ENCODE measurements around the gene PRSS38.
A peak's percentile ranks its signal among the peaks of the same experiment; 100 is the strongest.

Gene PRSS38

DNA sequence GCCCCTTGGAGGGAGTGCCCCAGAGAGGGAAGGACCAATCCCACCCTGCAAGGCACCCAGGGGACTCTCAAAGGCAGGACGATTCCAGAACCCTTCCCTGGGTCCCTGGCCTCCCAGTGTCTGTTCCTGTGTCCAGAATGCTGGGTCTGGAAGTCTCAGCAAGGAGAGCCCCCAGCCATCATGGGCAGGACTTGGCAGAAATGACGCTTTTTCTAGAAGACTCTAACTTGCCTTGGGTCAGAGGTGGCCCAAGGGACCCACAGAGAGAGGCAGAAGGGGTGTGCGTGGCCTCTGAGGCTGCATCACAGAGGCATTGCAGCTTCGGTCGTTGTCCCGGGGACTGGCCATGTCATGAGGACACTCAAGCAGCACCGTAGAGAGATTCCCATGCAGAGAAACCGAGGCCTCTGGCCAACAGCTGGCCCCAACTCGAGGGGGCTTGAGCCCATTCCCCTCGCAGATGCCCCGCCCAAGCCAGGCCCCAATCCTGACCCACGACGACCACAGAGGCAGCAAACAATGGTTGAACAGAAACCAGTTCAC, 74.5 kb downstream of the PRSS38 start:
- TF ChIP-seq, protein P1, sequence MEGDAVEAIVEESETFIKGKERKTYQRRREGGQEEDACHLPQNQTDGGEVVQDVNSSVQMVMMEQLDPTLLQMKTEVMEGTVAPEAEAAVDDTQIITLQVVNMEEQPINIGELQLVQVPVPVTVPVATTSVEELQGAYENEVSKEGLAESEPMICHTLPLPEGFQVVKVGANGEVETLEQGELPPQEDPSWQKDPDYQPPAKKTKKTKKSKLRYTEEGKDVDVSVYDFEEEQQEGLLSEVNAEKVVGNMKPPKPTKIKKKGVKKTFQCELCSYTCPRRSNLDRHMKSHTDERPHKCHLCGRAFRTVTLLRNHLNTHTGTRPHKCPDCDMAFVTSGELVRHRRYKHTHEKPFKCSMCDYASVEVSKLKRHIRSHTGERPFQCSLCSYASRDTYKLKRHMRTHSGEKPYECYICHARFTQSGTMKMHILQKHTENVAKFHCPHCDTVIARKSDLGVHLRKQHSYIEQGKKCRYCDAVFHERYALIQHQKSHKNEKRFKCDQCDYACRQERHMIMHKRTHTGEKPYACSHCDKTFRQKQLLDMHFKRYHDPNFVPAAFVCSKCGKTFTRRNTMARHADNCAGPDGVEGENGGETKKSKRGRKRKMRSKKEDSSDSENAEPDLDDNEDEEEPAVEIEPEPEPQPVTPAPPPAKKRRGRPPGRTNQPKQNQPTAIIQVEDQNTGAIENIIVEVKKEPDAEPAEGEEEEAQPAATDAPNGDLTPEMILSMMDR (IDR thresholded peaks at IDR 0.05), result no peak
- Histone ChIP-seq H3K9me3 (no peaks in the 10 kb centered on the region), H3K27ac (no peak overlapping the region), H3K4me1 (peaks cover 0 to 36% (median 17%) of the 10 kb centered on the region in 4 donors), H3K36me3 (no peaks in the 10 kb centered on the region), H3K27me3 (peaks cover 0 to 29% of the 10 kb centered on the region in 2 donors), H3K4me3 (no peak overlapping the region)
- DNase-seq, result peak in 1 of 2 donors; percentile 63
- intact Hi-C loops (cut with DNase I; ENCODE audit: low total_unique reads), result no loop called here

DNA sequence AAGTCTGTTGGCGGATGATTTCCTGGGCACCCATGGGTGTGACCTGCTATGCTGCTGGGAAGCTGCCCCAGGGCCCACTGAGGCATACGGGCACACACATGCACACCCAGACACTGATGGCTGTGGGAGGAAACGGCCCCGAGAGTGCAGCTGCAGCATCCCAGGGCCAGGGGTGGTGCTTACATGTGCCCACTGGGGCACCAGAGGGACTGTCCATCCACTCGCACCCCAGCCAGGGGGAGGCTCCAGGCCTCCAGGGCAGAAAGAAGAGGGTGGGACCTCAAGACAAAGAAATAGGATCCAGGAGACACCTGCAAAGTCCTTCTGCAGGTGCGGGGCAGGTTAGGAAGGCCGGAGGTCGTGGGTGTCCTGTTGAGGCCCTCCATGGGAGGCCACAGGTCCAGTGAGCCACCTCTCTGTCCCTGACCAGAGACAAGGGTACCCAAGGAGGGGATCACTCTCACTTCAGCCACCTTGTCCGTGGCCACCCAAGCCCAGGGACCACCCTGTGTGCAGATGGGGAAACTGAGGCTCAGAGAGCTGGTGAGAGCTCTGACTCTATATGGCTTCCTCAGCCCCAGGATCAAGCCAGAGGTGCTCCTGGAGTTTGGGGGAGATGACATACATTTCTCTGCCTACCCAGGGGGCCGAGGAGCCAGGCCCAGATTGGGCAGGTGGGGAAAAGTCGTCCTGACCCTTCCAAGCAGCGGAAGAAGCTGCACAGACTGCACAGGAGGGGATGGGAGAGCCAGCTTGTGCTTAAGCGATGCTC, 75.2 kb downstream of the PRSS38 start:
- Histone ChIP-seq H3K27me3 (peaks cover 0 to 22% of the 10 kb centered on the region in 2 donors), H3K9me3 (no peaks in the 10 kb centered on the region), H3K4me3 (no peak overlapping the region), H3K27ac (no peak overlapping the region), H3K36me3 (no peaks in the 10 kb centered on the region), H3K4me1 (peaks cover 0 to 31% (median 16%) of the 10 kb centered on the region in 4 donors)
- intact Hi-C loops (cut with DNase I; ENCODE audit: low total_unique reads), result no loop called here
- DNase-seq, result peak in 1 of 2 donors; percentile 64
- TF ChIP-seq, protein P1 (IDR thresholded peaks at IDR 0.05), result no peak

DNA sequence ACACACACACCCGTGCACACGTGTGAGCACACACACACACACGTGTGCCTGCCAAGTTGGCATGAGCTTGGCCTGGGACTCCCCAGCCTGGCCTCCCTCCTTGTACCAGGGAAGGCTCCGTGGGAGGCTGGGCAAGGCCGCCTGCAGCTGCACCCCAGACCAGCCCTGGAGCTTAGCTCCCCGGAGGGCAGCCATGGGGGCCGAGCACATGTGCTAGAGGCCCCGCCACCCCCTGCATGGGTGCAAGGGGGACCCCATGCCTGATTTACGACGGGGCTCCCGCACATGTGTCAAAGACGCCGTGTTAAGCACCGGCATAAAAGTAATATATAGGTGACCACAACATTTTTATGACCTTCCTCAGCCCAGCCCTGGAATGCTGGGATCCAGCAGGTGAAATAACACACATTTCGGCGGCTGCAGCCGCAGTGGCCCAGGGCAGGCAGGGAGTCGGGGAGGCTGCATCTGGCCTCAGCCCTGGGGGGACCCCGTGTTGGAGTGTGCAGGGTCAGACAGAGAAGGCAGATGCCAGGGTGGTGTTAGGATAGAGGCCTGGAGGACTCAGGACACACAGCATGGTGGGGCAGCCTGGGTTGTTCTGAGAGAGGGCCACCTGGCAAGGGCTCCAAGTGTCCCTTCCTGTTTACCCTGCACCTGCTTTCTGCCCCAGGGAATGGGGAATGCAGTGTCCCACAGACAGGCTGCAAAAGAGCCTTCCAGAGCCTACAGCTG, 75.9 kb downstream of the PRSS38 start:
- peaks cover 0 to 26% (median 10%) of the 10 kb centered on the region in 4 donors for H3K4me1 ChIP-seq
- H3K9me3 ChIP-seq, result no peaks in the 10 kb centered on the region
- H3K4me3 ChIP-seq, result no peak overlapping the region
- H3K27ac ChIP-seq, result no peak overlapping the region
- intact Hi-C loops (cut with DNase I; ENCODE audit: low total_unique reads), result no loop called here
- peak; percentile 15 to 48 for DNase-seq
- no peaks in the 10 kb centered on the region for H3K36me3 ChIP-seq
- H3K27me3 ChIP-seq, result peaks cover 0 to 15% of the 10 kb centered on the region in 2 donors
- TF ChIP-seq, protein P1 (IDR thresholded peaks at IDR 0.05), result no peak

DNA sequence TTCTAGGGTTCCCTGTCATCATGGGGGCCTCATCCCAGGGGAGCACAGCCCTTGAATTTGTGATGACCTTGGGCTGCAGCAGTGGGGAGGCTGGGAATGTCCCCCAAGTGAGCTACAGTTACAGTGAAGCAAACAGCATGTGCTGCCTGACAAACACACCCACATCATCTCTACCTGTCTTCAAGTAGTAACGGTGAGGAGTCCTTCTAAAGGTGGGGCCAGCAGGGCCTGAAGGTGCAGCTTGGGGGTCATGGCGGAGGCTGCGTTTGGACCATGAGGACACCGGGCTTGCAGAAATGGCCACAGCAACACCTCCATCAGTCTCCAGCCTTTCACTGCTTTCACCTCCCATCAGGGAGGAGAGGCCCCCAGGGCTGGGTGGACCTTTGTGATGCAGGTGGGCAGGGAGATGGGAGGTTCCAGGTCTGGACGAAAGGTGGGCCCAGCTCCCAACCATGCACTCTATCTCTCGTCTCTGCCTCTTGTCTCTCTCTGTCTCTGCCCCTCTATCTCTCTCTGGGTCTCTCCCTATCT, 76.5 kb downstream of the PRSS38 start:
- Histone ChIP-seq H3K36me3 (no peaks in the 10 kb centered on the region), H3K9me3 (no peaks in the 10 kb centered on the region), H3K4me3 (no peak overlapping the region), H3K27ac (no peak overlapping the region), H3K4me1 (peaks cover 0 to 23% (median 4%) of the 10 kb centered on the region in 4 donors), H3K27me3 (peaks cover 0 to 10% of the 10 kb centered on the region in 2 donors)
- TF ChIP-seq, protein P1 (IDR thresholded peaks at IDR 0.05), result no peak
- intact Hi-C loops (cut with DNase I; ENCODE audit: low total_unique reads), result no loop called here
- peak; percentile 13 to 48 for DNase-seq

DNA sequence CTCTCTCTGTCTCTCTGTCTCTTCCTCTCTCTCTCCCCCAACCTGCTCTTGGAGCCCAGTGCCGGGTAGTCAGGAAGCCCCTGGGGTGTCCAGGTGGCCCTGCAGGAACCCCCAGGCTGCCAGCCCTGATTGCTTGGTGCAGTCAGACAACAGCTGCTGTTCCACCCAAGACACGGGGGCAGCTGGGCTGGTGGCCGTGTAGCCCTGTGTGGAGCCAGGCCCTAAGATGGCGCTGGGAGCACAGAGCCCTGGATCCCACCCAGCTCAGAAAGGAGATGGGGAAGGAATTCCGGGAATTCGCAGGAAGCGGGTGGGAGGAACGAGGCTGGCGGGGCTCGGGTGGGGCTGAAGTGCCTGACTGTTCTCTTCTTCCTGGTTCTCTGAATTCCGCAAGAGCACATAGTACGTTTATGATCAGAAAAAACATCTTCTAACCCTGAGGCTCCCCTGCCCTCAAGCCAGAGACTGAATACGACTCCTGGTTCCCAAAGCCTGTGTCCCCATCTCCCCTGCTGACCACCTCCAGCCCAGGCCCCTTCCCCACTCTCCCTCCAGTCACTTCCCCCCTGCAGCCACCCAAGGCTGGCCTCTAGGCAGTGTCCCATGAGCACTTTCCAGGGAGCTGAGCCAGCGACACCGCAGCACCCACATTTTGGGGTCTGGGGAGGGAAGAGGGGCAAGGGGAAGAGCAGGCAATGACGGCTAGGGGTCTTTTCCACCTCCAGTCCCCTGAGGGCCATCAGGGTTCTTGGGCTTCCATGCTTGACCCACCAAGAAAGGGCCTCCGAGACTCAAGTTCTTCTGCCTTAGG, 77.2 kb downstream of the PRSS38 start:
- TF ChIP-seq, protein P1 (IDR thresholded peaks at IDR 0.05), result no peak
- H3K4me3 ChIP-seq, result no peak overlapping the region
- intact Hi-C loops (cut with DNase I; ENCODE audit: low total_unique reads), result no loop called here

More for the DNA sequence above, 77.2 kb downstream of the PRSS38 start:
- Histone ChIP-seq H3K36me3 (no peaks in the 10 kb centered on the region), H3K9me3 (no peaks in the 10 kb centered on the region), H3K4me1 (peaks cover 0 to 16% (median under 1%) of the 10 kb centered on the region in 4 donors), H3K27me3 (peaks cover 0 to 3% of the 10 kb centered on the region in 2 donors), H3K27ac (no peak overlapping the region)
- peak; percentile 18 to 53 for DNase-seq
